Measurements from ENCODE around the gene RDH14.

DNA sequence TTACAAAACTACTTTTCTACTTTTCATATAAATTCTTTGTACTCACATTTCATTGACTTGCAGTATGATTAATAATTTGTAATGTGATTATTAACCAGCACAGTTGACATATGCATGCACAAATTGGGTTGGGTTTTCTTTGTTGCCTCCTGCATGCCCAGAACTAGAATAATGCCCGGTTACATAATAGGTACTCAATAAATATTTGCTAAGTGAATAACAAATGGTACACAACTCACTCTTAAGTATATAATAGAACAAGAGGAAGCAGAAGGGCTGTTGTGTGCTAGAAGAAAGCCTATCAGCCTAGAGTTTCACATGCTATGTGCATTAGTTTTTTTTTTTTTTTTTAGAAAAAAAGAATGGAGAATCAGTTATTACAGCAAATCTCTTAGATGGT is 9.3 kb downstream of the RDH14 start:
- TF ChIP-seq EZH2phosphoT487 (IDR thresholded peaks at IDR 0.05; ENCODE audit: insufficient read depth, low read depth): no peak
- no peak for TF ChIP-seq EZH2 (IDR thresholded peaks at IDR 0.05; ENCODE audit: insufficient read depth, poor library complexity, severe bottlenecking)
